Calu3 (cell line): ENCODE measurements around the gene SOCS1. TPM values are rescaled to one million over a fixed set of nuclear protein-coding genes. Genes with fewer than 3 reads are reported as not detected.

Source experiments
- BruUV-seq: library from RNA; stranded (reverse); fragments of 400-500 nt; replicated peaks from 2 replicates; lab custom pipeline; 2021; lab: Mats Ljungman, UMichigan
- CTCF ChIA-PET: fragments of 300-600 bp; sonication (Branson Sonifier 250); formaldehyde crosslinking; loops from one replicate; lab custom pipeline; 2022; ENCODE audit warnings: antibody characterized with exemption; lab: Charles Lee
- DNase-seq: peaks from one replicate; pipeline ENCODE4 v3.0.0; 2022
- H3K27ac Mint-ChIP-seq: one replicate; pipeline ENCODE4 v1.8.0; 2022; ENCODE audit warnings: mixed read lengths; ENCODE audit not compliant: unreplicated experiment
- H3K27me3 Mint-ChIP-seq: one replicate; pipeline ENCODE4 v1.8.0; 2022; ENCODE audit warnings: mixed read lengths; ENCODE audit not compliant: unreplicated experiment
- H3K36me3 Mint-ChIP-seq: one replicate; pipeline ENCODE4 v1.8.0; 2022; ENCODE audit warnings: mild to moderate bottlenecking, moderate library complexity, mixed read lengths; ENCODE audit not compliant: insufficient read depth, unreplicated experiment
- H3K4me1 Mint-ChIP-seq: one replicate; pipeline ENCODE4 v1.8.0; 2022; ENCODE audit warnings: mild to moderate bottlenecking, low read depth, mixed read lengths; ENCODE audit not compliant: unreplicated experiment
- H3K4me3 Mint-ChIP-seq: one replicate; pipeline ENCODE4 v1.8.0; 2022; ENCODE audit warnings: mild to moderate bottlenecking, low read depth, moderate library complexity, mixed read lengths; ENCODE audit not compliant: unreplicated experiment
- H3K9me3 Mint-ChIP-seq: one replicate; pipeline ENCODE4 v1.8.0; 2022; ENCODE audit warnings: low read depth, mixed read lengths; ENCODE audit not compliant: unreplicated experiment
- intact Hi-C: fragments of 100-400 bp; cut with micrococcal nuclease; formaldehyde crosslinking; loops from one replicate; pipeline ENCODE4 v1.10.0; 2022; ENCODE audit not compliant: unreplicated experiment
- total RNA-seq: library from RNA; stranded (reverse); gene quantifications from 2 replicates; pipeline ENCODE4 v1.2.3, GENCODE V29; 2022
- TF ChIP-seq, protein P1 (sequence below): fragments of 200-600 bp; IDR thresholded peaks from one replicate; pipeline ENCODE4 v1.8.0; 2022; ENCODE audit warnings: antibody characterized with exemption; ENCODE audit not compliant: unreplicated experiment

Gene SOCS1
- total RNA-seq, 1 experiment from 2014 or later, result 4.8 TPM

GRCh38 chr16:11229906-11230305 is 26.1 kb downstream of the SOCS1 start:
- no peak overlapping the region for H3K27ac Mint-ChIP-seq
- intact Hi-C loops, result no loop called here
- H3K36me3 Mint-ChIP-seq, result no peaks in the 10 kb centered on the region
- no TSS peak for BruUV-seq
- H3K9me3 Mint-ChIP-seq, result no peaks in the 10 kb centered on the region
- peaks cover 15% of the 10 kb centered on the region for H3K4me1 Mint-ChIP-seq
- TF ChIP-seq, protein P1, sequence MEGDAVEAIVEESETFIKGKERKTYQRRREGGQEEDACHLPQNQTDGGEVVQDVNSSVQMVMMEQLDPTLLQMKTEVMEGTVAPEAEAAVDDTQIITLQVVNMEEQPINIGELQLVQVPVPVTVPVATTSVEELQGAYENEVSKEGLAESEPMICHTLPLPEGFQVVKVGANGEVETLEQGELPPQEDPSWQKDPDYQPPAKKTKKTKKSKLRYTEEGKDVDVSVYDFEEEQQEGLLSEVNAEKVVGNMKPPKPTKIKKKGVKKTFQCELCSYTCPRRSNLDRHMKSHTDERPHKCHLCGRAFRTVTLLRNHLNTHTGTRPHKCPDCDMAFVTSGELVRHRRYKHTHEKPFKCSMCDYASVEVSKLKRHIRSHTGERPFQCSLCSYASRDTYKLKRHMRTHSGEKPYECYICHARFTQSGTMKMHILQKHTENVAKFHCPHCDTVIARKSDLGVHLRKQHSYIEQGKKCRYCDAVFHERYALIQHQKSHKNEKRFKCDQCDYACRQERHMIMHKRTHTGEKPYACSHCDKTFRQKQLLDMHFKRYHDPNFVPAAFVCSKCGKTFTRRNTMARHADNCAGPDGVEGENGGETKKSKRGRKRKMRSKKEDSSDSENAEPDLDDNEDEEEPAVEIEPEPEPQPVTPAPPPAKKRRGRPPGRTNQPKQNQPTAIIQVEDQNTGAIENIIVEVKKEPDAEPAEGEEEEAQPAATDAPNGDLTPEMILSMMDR, result no peak
- peak; percentile 41 for DNase-seq
- CTCF ChIA-PET, result interaction anchor here (0.6 to 1.2 kb wide), 2 partner anchors 12 to 16 kb away, joined by 3 to 7 read pairs; no protein-coding TSS in a partner anchor
- H3K4me3 Mint-ChIP-seq, result no peak overlapping the region
- no peaks in the 10 kb centered on the region for H3K27me3 Mint-ChIP-seq

- Mint-ChIP-seq H3K36me3 (no peaks in the 10 kb centered on the region), H3K4me1 (peaks cover 15% of the 10 kb centered on the region), H3K9me3 (no peaks in the 10 kb centered on the region), H3K27ac (no peak overlapping the region), H3K4me3 (no peak overlapping the region), H3K27me3 (no peaks in the 10 kb centered on the region)
- BruUV-seq, result no TSS peak
- intact Hi-C loops, result no loop called here
- no peak for DNase-seq
- CTCF ChIA-PET, result interaction anchor here (0.6 kb wide), 1 partner anchor 15 kb away, joined by 7 read pairs; no protein-coding TSS in a partner anchor
- TF ChIP-seq, protein P1, result no peak
Measured at GRCh38 chr16:11229432-11229831, 26.6 kb downstream of the SOCS1 start.

DNA sequence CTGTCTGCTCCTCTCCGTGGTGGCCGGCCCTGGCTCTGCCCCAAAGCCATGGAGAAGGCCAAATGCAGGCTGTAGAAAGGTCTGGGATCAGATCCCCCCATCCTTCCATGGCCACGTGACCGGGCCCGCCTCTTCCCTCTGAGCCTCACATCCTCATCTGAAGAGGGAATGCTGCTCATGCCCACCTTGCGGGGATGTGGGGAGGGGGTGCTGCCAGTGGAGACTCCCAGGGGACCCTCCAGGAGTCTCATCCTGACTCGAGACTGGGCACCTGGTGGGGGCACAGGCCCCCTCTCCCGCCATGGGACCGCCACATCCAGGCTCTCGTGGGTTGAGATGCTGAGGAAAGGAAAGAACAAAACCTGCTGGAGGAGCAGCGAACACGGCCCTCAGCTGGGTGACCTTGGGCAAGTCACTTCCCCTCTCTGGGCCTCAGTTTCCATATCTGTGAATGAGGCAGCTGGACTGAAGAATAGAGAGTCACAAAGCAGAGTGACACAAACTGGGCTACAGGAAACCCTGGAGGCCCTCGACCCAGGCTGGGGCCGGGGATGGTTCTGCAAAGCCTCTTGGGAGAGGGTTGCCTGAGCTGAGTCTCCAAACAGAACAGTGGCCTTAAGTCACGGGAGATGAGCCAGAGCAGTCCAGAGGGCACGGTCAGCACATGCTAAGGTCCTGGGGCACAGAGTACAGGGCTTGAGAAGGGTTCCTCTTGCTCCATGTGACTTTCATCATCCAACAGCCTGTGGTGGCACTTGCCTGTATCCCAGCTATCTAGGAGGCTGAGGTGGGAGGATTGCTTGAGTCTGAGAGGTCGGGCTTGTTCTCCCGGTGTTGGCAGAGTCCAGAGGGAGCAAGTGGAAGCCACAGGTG is 30.1 kb downstream of the SOCS1 start:
- no peaks in the 10 kb centered on the region for H3K36me3 Mint-ChIP-seq
- no peak overlapping the region for H3K4me3 Mint-ChIP-seq
- no peak overlapping the region for H3K27ac Mint-ChIP-seq
- BruUV-seq, result no TSS peak
- intact Hi-C loops, result no loop called here
- CTCF ChIA-PET, result interaction anchor here (1.1 kb wide), 1 partner anchor 20 kb away, joined by 7 read pairs; no protein-coding TSS in a partner anchor
- peaks cover 7% of the 10 kb centered on the region for H3K4me1 Mint-ChIP-seq
- no peak for DNase-seq
- no peaks in the 10 kb centered on the region for H3K27me3 Mint-ChIP-seq
- TF ChIP-seq, protein P1, result no peak
- no peaks in the 10 kb centered on the region for H3K9me3 Mint-ChIP-seq

DNA sequence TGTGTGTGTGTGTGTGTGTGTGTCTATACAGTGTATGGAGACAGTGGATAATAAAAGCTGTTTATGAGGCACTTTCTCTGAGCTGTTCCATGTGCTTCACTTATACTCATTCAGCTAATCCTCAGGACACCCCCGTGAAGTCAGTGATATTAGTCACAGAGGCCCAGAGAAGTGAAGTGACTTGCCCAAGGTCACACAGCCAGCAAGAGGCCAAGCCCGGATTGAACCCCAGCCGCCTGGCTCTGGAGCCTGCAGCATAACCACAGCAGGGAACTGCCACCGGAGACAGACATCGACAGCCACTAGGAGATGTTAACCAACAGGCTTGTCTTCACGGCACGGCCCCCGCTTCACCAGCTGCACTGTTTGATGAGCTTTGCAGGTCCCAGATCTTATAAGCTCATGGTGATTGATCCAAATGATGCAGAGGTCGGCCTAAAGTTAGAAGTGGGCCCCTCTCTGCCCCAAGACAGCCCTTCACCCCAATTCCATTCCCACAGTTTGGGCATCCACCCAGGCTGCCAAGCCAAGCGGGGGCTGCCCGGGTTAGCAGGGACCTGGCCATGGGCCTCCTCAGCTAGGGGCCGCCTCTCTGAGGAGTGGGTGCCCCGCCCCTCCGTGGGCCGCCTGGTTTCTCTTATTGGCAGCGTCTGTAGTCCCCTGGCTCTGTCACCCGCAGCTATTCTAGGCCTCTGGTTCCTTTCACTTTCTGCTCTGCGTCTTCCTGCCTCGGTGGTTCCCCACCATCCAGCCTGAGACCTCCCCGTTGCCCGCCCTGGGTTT is 30.9 kb downstream of the SOCS1 start:
- TF ChIP-seq, protein P1, result no peak
- Mint-ChIP-seq H3K27ac (no peak overlapping the region), H3K4me1 (peaks cover 4% of the 10 kb centered on the region), H3K4me3 (no peak overlapping the region), H3K27me3 (no peaks in the 10 kb centered on the region), H3K36me3 (no peaks in the 10 kb centered on the region), H3K9me3 (no peaks in the 10 kb centered on the region)
- DNase-seq, result no peak
- intact Hi-C loops, result no loop called here
- CTCF ChIA-PET, result no interaction called here
- BruUV-seq, result no TSS peak
